GM18502 (cell line): ENCODE data around the gene LGR6.
"Not testable (repeated sequence)": the region's sequence is repeated elsewhere in the genome, so short reads cannot be mapped to it uniquely, and the experiment has no call there.

Source experiments
- ATAC-seq: cut with Tn5 transposase; IDR thresholded peaks from one replicate; pipeline ENCODE4 v1.9.1; 2021; ENCODE audit warnings: mild to moderate bottlenecking; ENCODE audit not compliant: unreplicated experiment, poor library complexity

The LGR6 gene

GRCh38 chr1:202158810-202159533 lies 34.6 kb upstream of the LGR6 start:
- no peak for ATAC-seq

GRCh38 chr1:202159534-202160371 lies 33.8 kb upstream of the LGR6 start:
- peak; percentile 20 for ATAC-seq

- peak; percentile 56 for ATAC-seq
These were observed 33.1 kb upstream of the LGR6 start, which contains the start of gene PTPN7 for GRCh38 chr1:202160377-202160940. Gene PTPN7, minus strand, starts transcription at chr1:202160602. Its CDS starts 1,200 bp downstream, at chr1:202159402.

DNA sequence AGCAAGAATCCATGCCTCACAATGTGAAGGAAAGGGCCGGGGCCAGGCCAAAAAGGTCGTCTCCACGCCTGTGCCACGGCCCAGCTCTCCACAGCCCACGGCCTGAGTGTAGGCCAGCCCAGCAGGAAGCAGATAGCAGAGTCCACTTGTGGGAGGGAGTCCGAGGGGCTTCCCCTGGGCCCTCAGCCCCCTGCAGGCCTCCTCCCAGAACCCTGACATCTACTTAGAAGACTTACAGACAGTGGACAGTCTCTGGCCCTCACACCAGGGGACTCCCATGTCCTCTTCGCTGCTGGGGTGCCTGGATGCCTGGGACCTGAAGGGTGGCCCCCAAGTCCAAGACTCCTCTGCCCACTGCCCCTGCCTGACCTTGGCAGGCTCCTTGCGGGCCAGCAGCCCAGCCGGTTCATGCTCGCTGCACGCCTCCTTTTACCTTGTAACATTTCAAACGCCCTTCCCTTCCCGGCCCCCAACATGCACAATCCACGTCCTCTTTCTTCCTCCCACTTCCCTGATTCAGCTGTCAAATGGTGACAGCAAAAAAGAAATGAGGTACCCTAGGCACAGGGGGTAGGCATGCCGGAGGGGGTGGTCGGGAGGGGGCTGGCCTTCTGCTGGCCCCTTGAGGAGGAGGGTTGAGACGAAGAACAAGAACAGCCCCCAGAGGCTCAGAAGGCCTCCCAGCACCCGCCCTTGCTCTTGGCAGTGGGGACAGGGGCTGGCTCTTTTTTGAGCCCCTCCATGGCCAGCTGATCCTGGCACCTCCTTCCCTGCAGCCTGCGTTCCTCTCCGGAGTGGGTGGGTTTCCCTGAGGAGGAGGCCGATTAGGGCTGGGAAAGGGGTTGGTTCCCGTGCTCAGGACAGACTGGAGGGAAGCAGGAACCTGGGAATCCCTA lies 32.2 kb upstream of the LGR6 start:
- no peak for ATAC-seq

DNA sequence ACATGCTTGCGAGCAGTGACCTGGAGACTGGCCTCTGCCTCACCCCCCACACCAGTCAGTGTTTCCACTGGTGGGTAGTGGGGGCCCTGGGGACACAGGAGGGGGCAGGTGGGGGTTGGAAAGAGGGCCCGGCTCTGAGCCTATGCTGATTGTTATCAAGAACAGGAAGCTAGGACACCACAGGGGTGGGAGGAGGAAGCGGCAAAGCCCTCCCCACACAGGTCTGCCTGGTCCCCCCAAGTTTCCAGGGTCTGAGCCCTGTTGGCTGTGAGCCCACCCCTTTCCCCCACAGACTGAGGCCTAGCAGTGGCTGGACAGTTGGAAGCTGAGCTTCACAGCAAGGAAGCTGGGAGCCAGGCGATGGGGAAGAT lies 31.6 kb upstream of the LGR6 start:
- ATAC-seq = peak; percentile 35

GRCh38 chr1:202162418-202163280 lies 30.9 kb upstream of the LGR6 start:
- ATAC-seq = no peak

DNA sequence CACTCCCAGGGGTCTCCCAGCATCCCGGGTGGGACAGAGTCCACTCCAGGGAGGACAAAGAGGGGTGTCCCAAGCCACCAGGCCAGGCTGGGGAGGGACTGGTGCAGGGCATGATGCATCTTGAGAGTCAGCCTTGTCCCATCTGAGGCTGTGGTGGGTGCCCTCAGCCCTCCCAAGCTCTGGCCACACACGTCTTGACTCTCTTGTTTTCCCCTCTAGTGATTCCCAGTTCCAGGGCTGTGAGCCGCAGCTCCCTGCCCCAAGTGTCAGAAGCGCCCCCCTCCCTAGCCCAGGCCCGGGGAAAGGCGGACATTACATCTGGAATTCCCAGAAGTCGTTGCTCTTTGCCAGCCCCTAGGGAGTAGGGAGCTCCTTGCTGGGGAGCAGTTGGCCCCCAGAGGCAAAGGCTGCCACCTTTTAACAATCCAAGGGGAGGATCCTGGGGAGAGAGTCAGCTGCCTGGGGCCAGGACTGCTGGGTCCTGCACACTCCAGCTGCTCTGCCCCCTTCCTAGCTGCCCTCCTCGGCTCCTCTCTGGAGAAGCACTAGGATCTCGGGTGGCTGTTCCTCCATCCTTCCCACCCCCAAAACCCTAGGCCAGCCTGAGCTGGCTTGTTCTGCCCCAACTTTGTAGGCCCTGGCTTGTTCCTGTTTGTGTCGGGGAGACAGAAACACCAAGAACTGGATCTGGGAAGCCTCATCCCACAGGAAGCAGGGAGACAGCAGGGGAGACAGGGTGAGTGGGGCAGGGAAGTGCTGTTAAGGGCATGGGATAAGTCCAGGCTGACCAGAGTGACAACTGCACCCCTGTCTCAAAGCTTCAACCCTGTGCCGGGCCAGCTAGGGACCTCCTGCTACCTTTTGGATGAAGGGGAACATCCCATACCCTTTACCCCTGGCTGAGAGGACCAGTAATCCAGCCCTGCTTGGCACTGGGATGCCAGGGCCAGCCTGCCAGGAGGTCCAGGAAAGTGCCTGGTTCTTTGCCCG lies 30.0 kb upstream of the LGR6 start:
- ATAC-seq = no peak

GRCh38 chr1:202164271-202165037 lies 29.1 kb upstream of the LGR6 start:
- ATAC-seq = peak; percentile 59

GRCh38 chr1:202165267-202165941 lies 28.2 kb upstream of the LGR6 start:
- no peak for ATAC-seq

GRCh38 chr1:202165942-202166843 lies 27.4 kb upstream of the LGR6 start:
- ATAC-seq = no peak

DNA sequence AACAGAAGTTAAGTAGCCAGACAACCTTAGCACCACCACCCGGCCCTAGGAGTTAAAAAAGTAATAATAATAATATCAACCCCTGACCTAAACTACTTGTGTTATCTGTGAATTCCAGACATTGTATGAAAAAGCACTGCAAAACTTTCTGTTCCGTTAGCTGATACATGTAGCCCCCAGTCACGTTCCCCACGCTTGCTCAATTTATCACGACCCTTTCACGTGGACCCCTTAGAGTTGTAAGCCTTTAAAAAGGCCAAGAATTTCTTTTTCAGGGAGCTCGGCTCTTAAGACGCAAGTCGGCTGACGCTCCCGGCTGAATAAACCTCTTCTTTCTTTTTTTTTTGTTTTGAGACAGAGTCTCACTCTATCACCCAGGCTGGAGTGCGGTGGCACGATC lies 26.5 kb upstream of the LGR6 start:
- not testable (repeated sequence) for ATAC-seq

DNA sequence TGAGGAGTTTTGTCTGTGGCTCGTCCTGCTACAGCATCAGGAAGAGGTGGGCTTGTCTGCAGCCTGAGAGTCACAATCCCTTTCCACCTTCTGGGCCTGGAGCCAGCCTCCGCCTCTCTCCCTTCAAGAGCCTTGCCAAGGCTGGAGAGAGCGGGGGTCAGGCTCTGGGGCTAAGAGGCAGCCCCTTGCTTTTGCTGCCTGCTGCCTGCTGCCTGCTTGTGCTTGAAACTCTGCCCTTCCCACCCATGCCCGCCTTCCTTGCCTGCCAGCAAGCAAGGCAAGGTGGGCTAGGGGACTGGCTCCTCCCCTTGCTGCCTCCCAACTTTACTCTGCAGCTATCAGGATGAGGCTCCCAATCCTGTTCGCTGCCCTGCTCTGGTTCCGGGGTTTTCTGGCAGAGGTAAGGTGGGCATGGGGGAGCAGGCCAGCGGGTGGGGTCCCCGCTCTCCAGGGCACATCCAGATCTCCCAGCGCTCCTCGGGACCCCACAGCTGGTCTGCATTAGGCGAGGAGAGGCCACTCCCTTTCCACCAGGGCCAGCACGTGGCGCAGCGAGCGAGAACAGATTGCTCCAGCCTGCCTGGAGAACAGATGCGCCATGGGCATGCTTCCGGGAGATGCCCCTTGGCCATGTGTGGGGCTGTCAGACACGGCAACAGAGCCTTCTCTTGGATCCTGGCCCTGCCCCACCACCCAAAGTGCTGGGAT lies 25.7 kb upstream of the LGR6 start:
- ATAC-seq = no peak

DNA sequence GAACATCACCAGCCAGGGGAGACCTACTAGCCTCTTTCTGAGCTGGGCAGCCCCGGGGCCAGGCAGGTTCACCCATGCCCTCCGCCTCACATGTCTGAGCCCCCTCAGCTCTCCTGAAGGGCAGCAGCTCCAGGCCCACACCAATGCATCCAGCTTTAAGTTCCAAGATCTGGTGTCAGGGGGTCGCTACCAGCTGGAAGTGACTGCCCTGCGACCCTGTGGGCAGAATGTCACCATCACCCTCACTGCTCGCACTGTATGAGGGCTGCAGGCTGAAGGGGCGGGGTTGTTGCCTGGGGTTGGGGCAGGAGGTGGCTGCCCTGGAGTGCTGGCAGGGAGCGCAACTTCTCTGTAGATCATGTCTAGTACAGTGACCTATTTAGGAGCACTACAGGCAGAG lies 24.7 kb upstream of the LGR6 start:
- no peak for ATAC-seq

- no peak for ATAC-seq
These were observed 22.9 kb upstream of the LGR6 start for GRCh38 chr1:202170726-202171125.

DNA sequence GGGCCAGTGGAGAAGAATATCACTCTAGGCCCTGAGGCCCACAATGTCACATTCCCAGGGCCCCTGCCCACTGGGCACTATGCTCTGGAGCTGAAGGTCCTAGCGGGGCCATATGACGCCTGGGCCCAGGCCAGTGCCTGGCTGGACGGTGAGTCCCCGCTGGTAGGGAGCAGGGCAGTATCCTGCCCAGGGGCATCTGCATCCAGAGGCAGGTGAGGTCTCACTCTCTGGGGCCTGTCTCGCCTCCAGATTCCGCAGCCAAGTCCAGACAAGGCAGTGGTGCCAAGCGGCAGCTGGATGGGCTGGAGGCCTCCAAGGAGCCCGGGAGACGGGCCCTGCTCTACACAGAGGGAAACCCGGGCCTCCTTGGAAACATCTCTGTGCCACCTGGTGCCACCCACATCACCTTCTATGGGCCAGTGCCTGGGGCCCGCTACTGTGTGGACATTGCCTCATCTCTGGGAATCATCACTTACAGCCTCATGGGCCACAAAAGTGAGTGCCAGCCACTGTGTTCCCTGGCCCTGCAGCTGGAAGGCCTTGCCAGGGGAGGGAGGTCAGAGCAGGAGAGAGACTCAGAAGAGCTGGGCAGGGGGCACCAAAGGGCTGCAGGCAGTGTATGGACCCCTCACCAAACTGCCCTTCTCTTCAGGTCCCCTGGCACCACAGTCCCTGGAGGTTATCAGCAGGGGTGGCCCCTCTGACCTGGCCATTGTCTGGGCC lies 22.1 kb upstream of the LGR6 start:
- ATAC-seq = no peak
